GM12873 (cell line): Measurements from ENCODE around the gene STYX.

Experiments
- CTCF ChIP-seq: IDR thresholded peaks from 2 replicates; pipeline ENCODE4 v1.5.1; 2012; ENCODE audit warnings: low read depth, mild to moderate bottlenecking, moderate library complexity, low read length, control low read depth; ENCODE audit not compliant: insufficient read depth; ENCODE audit errors: missing control alignments

The STYX gene

DNA sequence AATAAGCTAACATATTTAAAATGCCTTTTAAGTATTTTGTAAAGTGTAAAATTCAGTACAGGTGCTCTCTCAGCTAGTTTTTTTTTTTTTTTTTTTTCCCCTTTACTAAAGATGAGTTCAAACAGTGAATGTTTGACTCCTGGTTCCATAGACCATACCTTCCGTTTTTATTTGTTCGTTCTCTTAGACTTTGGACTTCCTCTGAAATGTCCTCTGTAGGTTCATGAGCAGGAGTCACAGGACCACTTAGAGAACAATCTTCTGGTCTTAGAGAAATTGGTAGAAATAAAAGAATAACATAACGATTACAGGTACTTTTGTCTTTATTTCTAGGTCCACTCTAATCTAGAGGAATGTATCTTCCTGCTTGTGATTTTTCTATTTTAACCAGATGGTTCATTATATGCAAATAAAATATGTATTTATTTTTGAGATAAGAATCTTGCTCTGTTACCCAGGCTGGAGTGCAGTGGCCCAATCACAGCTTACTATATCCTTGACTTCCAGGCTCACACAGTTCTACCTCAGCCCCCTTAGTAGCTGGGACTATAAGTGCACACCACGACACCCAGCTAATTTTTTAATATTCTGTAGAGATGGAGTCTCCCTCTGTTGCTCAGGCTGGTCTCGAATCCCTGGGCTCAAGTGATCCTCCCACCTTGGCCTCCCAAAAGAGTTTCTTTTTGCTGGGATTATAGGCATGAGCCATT lies 25.8 kb downstream of the STYX start:
- no peak for TF ChIP-seq CTCF

GRCh38 chr14:52759145-52759544 lies 29.2 kb downstream of the STYX start:
- no peak for TF ChIP-seq CTCF

- TF ChIP-seq CTCF, result no peak
These were observed 37.3 kb downstream of the STYX start for GRCh38 chr14:52767058-52767833.

- TF ChIP-seq CTCF, result no peak
These were observed 39.9 kb downstream of the STYX start for GRCh38 chr14:52769887-52770286.

- TF ChIP-seq CTCF, result no peak
These were observed 46.9 kb downstream of the STYX start for GRCh38 chr14:52776816-52777215.

- TF ChIP-seq CTCF, result no peak
These were observed 48.7 kb downstream of the STYX start for GRCh38 chr14:52778702-52779101.

DNA sequence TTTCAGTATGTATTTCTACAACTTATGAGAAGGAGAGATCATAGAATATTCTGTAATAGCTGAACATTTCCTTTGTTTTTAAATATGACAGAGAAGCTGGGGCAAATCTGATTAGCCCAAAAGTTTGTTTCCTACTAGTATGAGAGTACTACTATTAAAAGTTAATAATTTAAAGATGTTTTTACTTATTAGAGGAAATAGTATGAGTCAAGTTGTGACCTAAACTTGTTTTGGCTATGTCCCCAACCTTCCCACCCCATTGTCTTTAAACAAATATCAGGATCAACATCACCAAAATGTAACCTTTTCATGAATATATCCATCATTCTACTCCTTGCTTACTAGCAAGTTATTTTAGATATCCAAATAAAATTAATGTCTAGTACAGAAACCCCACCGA lies 50.9 kb downstream of the STYX start:
- TF ChIP-seq CTCF, result no peak
